Esophagus squamous epithelium (tissue), 4 donors: ENCODE measurements around the gene CLECL1.

ENCODE experiments used
- CTCF ChIP-seq, 6 experiments: fragments of 450-650 bp in 4 of 6; fragments of 200-600 bp in 2 of 6; sonication (generic) in 2 of 6; IDR thresholded peaks; one replicate each; pipeline ENCODE4 v1.5.1; 2016 to 2019; ENCODE audit warnings: antibody characterized with exemption in 6 of 6, mild to moderate bottlenecking in 4 of 6, moderate library complexity in 4 of 6
- POLR2A ChIP-seq, 4 donors: fragments of 450-650 bp; IDR thresholded peaks; one replicate each; pipeline ENCODE4 v1.6.1; 2017; ENCODE audit warnings: antibody characterized with exemption in 4 of 4, mild to moderate bottlenecking in 4 of 4, moderate library complexity in 3 of 4

- no peak for TF ChIP-seq CTCF (IDR thresholded peaks at IDR 0.05)
- no peak for TF ChIP-seq POLR2A (IDR thresholded peaks at IDR 0.05)
Measured at GRCh38 chr12:9699269-9699897, 33.5 kb downstream of the CLECL1 start.
